GM12864 (cell line): ENCODE results near the gene MPG.

Experiments
- DNase-seq: peaks from one replicate; pipeline ENCODE4 v3.0.0-alpha.2; 2011; ENCODE audit warnings: low read depth
- H3K4me3 ChIP-seq: 2 replicates; pipeline ENCODE4 v1.5.1; 2011; ENCODE audit warnings: mild to moderate bottlenecking, low read depth, low read length, control low read depth
- TF ChIP-seq, protein P1 (sequence below): IDR thresholded peaks from 2 replicates; pipeline ENCODE4 v1.5.1; 2011; ENCODE audit warnings: low read depth, mild to moderate bottlenecking, moderate library complexity, low read length, control low read depth, inconsistent platforms; ENCODE audit errors: missing control alignments

The MPG gene

GRCh38 chr16:106623-107324 lies 28.7 kb downstream of the MPG start:
- no peak overlapping the region for H3K4me3 ChIP-seq
- DNase-seq: peak; percentile 51
- TF ChIP-seq, protein P1, sequence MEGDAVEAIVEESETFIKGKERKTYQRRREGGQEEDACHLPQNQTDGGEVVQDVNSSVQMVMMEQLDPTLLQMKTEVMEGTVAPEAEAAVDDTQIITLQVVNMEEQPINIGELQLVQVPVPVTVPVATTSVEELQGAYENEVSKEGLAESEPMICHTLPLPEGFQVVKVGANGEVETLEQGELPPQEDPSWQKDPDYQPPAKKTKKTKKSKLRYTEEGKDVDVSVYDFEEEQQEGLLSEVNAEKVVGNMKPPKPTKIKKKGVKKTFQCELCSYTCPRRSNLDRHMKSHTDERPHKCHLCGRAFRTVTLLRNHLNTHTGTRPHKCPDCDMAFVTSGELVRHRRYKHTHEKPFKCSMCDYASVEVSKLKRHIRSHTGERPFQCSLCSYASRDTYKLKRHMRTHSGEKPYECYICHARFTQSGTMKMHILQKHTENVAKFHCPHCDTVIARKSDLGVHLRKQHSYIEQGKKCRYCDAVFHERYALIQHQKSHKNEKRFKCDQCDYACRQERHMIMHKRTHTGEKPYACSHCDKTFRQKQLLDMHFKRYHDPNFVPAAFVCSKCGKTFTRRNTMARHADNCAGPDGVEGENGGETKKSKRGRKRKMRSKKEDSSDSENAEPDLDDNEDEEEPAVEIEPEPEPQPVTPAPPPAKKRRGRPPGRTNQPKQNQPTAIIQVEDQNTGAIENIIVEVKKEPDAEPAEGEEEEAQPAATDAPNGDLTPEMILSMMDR: peak; percentile 88

GRCh38 chr16:112153-112840 lies 34.3 kb downstream of the MPG start:
- H3K4me3 ChIP-seq: no peak overlapping the region
- DNase-seq: no peak
- TF ChIP-seq, protein P1: no peak

DNA sequence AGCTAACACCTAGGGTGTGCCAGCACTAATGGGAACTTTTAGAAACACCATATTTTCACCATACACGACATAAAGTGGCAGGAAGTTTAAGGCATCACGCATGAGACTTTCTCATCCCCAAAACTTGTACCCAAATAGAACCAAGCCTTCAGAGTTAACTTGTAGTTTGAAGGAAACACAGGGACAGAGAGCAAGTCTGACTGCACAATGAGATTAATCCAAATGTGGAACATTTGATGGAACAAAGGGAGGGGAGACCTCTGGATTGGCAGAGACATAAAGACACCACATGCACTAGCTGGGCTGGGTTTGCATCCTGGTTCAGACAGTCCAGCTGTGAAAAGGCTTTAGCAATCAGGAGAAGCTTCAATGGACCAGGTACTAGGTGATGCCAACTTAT lies 36.3 kb downstream of the MPG start:
- no peak overlapping the region for H3K4me3 ChIP-seq
- DNase-seq: no peak
- TF ChIP-seq, protein P1: no peak

- no peak overlapping the region for H3K4me3 ChIP-seq
- TF ChIP-seq, protein P1: no peak
- no peak for DNase-seq
Observed at GRCh38 chr16:116015-116414, 38.0 kb downstream of the MPG start.

- no peak overlapping the region for H3K4me3 ChIP-seq
- peak; percentile 18 for DNase-seq
- TF ChIP-seq, protein P1: peak; percentile 84
Observed at GRCh38 chr16:117379-118365, 39.6 kb downstream of the MPG start.

GRCh38 chr16:118857-119256 lies 40.8 kb downstream of the MPG start:
- no peak overlapping the region for H3K4me3 ChIP-seq
- DNase-seq: no peak
- TF ChIP-seq, protein P1: no peak
